ENCODE data around the gene ACER2.
"Not testable (repeated sequence)": the region's sequence is repeated elsewhere in the genome, so short reads cannot be mapped to it uniquely, and the experiment has no call there.

ACER2 gene

DNA sequence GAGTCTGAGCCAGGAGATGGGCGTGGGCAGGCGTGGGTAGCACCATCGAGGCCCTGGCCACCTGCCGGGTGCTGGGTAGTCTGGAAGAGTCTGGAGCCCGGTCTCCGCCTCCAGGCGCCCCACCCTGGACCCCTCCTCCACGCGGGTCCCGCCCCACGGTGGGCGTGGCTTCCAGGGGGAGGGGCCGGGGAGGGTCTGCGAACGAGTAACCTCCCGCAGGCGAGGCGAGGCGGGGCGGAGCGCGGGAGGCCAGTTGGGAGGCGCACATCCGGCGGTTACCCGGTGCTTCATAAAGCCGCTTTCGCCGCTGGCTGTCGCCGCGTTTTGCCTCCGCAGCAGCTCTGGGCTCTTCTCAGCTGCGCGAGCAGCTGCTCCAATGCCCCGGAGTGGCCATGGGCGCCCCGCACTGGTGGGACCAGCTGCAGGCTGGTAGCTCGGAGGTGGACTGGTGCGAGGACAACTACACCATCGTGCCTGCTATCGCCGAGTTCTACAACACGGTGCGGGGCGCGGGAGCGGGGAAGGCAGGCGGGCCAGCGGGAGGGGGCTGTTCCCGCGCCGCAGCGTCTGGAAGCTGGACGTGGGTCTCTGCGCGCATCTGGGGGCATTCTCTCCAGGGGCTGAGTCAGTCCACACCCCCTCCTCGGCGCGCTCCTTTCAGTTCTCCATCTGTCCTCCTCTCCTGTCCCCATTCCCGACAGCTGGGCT, at the start of gene ACER2:
Gene ACER2, plus strand, starts transcription at position 317 of the 708 bp plus-strand sequence. Its CDS starts 76 bp downstream, at position 393.
- peak; percentile 82 to 93 for DNase-seq (ENCODE audit: low read depth in 2 of 2)

DNA sequence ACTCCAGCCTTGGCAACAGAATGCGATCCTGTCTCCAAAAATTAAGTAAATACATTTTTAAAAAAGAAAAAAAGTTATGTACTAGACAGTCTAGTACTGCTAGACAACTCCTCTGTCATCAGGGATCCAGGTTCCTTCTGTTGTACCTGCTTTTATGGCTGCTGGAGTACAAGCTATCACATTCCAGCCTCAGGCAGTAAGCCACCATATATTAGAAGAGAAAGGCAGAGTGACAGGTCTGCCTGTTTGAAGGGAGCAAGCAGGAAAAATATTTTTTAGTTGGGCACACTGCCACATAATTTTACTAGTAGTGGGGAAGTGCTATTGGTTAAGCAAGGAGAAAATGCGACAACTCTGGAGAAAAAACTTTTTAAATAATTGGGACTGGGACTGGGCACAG, 39.7 kb upstream of the ACER2 start:
- no peak for DNase-seq (ENCODE audit: low read depth in 2 of 2)

DNA sequence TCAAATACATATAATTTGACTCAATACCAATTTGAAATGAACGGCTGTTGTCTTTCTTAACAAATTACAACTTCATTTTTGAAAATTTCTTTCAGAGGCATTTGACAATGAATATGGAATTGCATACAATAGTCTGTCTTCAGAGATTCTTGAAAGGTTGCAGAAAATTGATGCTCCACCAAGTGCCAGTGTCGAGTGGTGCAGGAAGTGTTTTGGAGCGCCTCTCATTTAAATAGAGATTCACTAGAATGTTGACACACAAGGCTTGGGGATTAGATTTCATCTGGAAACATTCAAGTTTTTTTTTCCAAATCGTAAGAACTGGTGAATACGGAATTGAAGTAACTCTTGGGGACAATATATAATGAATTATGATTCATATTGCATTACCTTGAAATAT, 36.9 kb upstream of the ACER2 start:
- no peak for DNase-seq (ENCODE audit: low read depth in 2 of 2)

DNA sequence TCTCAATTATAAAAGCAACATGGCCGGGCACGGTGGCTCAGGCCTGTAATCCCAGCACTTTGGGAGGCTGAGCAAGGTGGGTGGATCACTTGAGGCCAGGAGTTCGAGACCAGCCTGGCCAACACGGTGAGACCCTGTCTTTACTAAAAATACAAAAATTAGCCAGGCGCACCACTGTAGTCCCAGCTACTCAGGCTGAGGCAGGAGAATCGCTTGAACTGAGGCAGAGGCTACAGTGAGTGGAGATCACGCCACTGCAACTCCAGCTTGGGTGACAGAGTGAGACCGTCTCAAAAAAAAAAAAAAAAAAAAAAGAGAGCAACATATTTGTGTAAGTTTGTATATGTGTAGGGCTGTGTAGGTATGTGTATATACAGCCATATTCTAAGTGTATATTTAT, 36.2 kb upstream of the ACER2 start:
- no peak for DNase-seq (ENCODE audit: low read depth in 2 of 2)

DNA sequence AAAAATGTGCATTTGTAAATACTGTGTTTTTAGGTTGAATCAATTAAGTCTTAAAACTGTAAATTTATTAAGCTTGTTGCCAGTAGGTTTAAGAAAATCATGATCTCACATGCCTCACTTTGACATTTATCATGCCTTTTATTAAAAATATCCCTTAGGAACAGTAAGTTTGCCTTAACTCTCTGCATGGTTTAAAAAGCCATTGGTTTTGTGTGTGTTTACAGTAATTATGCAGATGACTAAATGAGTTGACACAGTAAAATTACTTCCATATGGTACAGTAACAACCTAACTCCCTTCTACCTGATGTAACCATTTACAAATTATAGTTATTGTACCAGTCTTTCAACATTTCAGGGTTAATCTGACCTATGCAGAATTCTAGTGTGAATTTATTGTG, 35.3 kb upstream of the ACER2 start:
- DNase-seq (ENCODE audit: low read depth in 2 of 2), result no peak

DNA sequence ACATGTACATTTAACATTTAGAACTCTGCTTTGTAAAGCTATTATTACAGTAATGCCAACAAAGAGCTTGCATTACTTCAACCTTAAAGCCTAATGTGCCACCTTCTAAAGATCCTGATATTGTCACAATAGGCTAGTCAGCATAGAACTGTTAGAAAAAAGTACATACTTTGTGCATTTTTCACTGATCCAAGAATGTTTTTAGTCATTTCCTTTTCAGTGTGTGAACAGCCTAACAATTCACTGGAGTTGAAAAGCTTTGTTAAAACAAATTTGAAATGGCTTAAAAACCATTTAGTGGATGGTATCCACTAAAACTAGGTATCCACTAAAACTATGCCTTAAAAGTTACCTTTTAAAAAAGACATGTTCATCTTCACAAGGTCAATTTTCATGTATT, 33.3 kb upstream of the ACER2 start:
- no peak for DNase-seq (ENCODE audit: low read depth in 2 of 2)

DNA sequence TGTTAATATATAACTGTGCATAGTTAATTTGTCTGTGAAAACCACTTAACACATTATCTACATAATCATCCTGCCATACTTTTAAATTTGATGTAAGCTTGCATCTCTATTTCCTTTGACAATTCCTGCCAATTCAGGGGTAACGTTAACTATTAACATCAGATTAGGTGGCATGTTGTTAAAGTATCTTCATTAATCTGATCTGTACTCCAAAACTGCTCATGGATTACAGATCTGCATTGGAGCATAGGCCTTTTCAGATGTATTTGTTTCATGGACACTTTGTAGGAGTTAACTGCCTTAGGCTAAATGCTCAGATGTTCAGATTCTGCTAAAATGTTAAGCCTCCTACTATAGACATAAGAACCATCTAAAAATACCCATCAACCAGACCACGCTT, 31.9 kb upstream of the ACER2 start:
- DNase-seq (ENCODE audit: low read depth in 2 of 2), result no peak

DNA sequence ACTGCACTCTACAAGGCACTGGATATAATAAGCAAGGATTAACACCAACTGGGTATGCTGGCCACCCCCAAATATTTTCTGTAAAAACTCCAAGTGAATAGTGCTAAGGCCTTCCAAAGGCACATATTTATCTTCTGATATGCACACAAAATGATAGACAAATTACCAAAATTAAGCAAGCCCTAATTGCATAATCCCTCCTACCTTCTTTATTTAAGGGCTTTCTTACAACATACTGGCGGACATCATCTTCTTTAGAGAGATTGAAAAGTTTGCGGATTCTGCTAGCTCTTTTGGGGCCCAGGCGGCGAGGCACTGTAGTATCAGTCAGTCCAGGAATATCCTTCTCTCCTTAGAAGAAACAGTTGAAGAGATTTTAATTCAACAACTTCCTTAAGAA, 30.6 kb upstream of the ACER2 start:
- no peak for DNase-seq (ENCODE audit: low read depth in 2 of 2)

DNA sequence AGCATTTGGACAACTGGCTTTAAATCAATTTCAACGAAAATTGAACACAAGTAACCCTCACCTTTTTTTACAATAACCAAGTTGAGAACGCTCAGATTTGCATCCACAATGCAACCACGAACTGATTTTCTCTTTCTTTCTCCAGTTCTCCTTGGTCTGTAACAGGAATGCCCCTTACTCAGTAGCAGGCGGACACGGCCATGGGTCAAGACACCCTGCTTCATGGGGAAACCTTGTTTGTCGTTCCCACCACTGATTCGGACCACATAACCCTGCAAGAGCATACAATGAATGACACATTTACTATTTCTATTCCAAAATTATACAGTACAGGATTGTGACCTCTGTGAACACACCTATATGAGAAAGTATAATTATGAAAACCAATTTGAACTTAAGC, 30.2 kb upstream of the ACER2 start:
- no peak for DNase-seq (ENCODE audit: low read depth in 2 of 2)

DNA sequence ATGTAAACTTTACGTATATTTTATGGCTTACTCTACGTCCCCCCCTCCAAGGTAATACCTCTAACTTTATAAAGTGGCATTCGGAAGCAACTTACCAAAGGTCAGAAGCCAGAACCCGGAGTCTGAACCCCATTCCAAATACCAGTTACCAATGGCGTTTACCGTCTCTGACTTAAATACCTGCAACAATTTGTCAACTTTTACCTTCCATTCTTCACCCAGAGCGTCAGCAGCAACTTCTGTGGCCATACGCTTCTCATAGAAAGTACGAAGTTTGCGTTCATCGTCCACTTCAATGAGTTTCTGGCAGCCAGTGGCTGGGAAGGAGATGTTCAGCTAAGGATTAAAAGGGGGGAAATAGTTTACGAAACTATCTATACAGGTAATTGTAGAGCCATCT, 29.5 kb upstream of the ACER2 start:
- no peak for DNase-seq (ENCODE audit: low read depth in 2 of 2)

DNA sequence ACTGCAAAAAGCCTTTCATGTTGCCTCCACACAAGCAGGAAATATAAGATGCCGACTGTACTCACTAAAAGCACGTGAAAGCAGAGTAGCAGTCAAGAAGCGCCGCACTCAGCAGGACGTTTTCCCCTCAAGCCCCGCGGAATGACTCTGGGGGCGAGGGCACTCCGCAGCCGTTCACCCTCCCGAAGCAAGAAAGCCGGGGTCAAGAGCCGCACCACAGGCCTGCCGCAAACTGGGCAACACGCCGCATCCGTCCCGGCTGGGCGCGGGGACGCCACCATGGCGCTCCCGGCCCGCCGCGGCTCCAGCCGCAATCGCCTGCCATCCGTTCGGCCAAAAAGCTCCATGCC, 29.1 kb upstream of the ACER2 start:
- peak in 1 of 2 donors; percentile 9 for DNase-seq (ENCODE audit: low read depth in 2 of 2)

DNA sequence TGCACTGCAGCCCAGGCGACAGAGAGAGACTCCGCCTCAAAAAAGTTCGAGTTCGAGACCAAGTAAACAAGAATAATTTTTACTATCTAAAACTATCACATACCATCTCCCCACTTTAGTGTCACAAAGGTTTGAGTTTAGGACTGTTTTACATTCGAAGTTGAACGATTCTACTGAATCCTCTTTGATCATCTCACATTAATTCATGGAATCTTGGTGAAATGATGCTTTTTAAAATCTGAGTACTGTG, 28.1 kb upstream of the ACER2 start:
- no peak for DNase-seq (ENCODE audit: low read depth in 2 of 2)

DNA sequence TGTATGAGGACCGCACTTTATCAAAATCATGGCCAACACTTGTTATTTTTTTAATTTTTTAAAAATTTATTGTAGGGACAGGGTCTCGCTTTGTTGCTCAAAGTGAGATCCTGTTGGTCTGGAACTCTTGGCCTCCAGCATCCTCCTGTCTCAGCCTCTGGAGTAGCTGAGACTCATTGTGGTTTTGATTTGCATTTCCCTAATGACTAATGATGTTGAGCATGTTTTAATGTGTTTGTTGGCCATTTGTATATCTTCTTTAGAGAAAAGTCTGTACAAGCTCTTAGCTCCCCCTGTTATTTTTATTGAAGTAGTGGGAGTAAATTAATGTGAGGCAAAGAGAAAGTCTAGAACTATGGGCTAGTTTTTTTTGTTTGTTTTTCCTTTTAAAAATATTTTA, 27.2 kb upstream of the ACER2 start:
- no peak for DNase-seq (ENCODE audit: low read depth in 2 of 2)

DNA sequence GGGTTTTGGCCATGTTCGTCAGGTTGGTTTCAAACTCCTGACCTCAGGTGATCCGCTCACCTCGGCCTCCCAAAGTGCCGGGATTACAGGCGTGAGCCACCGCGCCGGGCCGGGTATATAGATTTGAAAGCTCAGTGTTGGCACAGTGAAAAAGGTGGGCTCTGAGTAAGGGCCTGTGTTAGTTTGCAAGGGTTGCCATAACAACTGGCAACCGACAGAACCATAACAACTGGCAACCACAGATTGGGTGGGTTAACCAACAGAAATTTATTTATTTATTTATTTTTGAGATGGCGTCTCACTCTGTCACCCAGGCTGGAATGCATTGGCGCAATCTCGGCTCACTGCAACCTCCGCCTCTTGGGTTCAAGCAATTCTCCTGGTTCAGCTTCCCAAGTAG, 23.6 kb upstream of the ACER2 start:
- DNase-seq (ENCODE audit: low read depth in 2 of 2), result not testable (repeated sequence)

DNA sequence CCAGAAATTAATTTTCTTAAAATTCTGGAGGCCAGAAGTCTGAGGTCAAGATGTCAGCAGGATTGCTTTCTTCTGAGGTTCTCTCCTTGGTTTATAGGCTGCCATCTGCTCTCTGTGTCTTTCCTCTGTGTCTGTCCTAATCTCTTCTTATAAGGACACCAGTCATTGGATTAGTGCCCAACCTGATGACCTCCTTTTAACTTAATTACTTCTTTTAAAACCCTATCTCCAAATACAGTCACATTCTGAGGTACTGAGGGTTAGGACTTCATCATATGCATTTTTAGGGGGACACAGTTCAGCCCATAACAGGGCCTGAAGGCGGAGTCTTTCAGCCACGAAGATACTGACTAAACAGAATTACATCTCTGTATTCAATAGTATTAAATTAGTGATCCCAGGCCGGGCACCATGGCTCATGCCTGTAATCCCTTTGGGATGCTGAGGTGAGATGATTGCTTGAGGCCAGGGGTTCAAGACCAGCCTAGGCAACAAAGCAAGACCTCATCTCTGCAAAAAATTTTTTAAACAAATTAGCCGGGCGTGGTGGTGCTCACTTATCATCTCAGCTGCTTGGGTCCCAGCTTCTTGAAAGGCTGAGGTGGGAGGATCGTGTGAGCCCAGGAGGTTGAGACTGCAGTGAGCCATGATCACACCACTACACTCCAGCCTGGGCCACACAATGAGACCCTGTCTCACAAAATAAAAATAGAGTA, 22.9 kb upstream of the ACER2 start:
- no peak for DNase-seq (ENCODE audit: low read depth in 2 of 2)

DNA sequence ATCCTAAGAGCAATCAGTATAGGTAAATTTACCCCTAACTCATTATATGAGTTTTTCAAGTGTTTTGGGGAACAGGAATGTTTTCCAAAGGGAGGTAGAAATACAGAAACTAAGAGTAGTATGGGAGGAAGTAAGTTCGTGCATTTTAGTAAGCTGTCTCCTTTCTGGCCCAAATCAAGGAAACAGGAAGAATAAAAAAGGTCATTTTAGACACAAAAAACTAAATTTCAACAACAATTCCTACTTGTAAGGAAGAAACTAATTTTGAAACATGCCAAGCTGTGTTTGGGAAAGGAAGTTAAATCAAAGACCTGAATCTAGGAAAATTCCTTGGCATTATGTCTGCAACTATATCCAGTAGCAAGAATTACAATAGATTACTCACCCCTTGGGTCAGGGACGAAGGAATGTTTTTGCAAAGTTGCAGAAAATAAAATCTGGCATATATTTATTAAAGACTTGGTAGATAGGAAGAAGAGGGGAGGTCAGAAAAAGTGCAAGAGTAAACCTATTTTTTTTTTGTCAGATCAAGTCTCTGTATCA, 22.2 kb upstream of the ACER2 start:
- DNase-seq (ENCODE audit: low read depth in 2 of 2), result no peak

DNA sequence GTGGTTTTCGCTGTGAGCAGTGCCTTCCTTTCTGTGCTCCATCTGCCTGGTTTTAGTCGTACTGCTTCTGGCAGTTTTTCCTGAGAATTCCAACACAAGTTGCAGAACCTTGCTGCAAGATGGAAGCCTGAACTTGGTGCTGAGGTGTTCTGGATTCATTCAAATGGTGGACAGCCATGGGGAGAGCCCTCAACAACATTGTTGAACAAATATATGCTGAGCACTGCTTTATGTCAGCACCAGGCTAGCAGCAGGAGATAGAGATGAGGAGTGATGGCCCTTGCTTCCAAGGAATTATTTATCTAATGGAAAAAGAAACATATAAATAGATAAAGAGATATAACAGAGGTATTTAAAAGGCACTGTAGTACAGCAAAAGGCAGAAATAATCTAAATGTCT, 21.5 kb upstream of the ACER2 start:
- no peak for DNase-seq (ENCODE audit: low read depth in 2 of 2)

DNA sequence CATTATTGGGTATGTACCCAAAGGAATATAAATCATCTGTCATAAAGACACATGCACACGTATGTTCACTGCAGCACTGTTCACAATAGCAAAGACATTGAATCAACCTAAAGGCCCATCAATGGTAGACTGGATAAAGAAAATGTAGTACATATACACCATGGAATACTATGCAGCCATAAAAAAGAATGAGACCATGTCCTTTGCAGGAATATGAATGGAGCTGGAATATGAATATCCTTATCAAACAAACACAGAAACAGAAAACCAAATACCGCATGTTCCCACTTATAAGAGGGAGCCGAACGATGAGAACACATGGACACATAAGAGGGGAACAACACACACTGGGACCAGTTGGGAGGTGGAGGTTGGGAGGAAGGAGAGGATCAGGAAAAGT, 19.3 kb upstream of the ACER2 start:
- not testable (repeated sequence) for DNase-seq (ENCODE audit: low read depth in 2 of 2)

DNA sequence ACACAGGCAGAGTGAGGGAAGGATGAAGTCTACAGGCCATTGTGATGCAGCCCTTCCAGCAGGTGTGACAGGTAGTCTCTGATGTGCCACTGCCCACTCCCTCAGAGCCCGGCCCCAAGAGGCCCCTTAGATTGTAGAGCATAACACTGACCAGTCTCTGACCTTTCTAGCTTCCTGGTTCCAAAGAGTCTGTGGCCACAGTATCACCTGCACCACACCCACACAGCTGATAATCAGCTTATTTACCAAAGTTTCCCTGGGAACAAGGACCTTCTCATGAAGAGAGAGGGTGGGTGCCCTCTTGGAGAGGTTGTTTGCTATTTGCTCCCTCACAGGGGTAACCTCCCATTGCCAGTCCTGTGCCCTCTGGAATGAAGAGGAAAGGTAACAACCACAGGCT, 11.0 kb upstream of the ACER2 start:
- DNase-seq (ENCODE audit: low read depth in 2 of 2), result no peak

DNA sequence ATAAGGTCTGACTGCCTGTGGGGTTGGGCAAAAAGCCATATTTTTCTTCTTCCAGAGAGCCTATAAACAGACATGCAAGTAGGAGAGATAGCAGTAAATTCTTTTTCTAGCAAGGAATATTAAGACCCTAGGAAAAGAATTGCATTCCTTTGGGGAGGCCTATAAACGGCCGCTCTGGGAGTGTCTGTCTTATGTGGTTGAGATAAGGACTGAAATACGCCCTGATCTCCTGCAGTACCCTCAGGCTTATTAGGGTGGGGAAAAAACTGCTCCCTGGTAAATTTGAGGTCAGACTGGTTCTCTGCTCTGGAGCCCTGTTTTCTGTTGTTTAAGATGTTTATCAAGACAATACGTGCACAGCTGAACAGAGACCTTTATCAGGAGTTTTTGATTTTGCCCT, 5.6 kb upstream of the ACER2 start:
- not testable (repeated sequence) for DNase-seq (ENCODE audit: low read depth in 2 of 2)

DNA sequence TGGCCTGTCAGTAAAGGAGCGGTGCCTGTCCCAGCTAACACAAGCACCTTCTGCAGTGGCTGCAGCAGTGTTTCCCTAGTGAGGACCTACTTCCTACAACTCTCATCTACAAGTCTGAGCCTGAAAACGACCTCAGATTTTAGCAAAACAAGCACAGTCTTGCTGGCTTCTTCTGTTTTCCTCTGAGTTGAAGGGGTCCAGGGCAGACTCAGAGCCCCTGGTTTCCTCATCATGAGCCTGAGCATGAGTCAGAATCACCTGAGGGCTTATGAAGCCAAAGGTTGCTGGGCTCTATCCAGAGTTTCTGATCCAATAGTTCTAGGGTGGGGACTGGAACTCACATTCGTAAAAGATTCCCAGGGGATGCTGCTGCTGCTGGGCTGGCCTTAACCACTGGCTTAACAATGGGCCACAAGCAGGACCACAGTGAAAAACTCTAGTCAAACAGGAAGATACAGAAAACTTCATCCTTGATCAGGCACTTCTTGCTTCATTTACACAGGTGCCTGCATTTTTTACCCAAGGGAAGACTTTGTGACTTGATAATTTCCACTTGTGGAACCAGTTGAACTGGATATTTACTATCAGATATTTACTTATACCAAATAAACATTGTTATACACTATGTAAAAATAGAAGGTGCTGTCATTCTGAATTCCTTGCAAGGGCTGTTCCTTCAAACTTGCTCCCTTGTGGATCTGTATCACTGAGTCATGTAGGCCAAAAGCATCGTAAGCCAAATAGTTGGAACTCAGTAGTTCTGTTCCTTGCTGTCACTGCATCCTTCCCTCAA, 4.3 kb upstream of the ACER2 start:
- no peak for DNase-seq (ENCODE audit: low read depth in 2 of 2)

DNA sequence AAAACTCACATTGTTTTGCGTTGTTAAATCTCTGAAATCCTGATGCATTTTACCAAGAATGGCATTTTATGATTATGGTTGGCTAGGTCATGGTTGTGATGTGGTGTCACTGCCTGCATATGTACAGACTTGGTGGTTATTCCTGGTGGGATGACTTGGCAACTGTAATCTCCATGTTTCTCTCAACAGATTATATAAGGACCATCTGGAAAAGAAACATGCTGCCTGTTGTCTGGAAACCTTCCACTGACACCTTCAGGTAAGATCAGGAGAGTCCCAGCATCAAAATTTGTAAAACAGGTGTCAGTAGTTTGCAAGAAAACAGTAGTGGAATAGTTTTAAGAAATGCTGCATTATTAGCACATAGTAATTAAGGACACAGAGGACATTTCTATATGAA, 3.0 kb upstream of the ACER2 start:
- DNase-seq (ENCODE audit: low read depth in 2 of 2), result no peak

DNA sequence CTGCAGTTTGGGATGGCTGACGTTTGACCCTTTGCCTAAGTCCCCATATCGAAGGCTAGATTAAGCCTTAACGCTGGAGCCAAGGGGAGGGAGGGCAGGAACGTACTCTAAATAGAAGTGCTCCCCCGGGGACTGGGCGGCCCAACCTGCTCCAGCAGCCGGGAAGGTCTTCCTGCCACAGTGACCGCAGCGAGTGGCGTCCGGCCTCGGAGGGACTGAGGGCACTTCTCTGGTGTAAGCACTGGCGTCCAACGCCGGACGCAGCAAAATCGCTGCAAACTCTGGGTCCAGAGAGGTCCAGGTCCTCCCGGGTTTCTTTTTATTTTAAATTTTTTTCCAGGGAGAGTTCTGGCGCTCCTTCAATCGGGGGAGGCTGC, 505 bp upstream of the ACER2 start:
- no peak for DNase-seq (ENCODE audit: low read depth in 2 of 2)

Measured in activated CD8-positive, alpha-beta memory T cell treated with anti-CD3 and anti-CD28 coated beads for 4 hours (primary cell).